ENCODE data around the gene FPR2.

FPR2 gene

GRCh38 chr19:51786646-51787494, 25.9 kb downstream of the FPR2 start:
- Histone ChIP-seq H3K4me3 (ENCODE audit: low read depth in 1 of 2, low read length in 2 of 2) (no peak overlapping the region), H3K4me1 (ENCODE audit: insufficient read depth, low read length) (no peaks in the 10 kb centered on the region), H3K9ac (ENCODE audit: low read length) (no peak overlapping the region), H3K27me3 (ENCODE audit: control insufficient read depth in 1 of 2, insufficient read depth in 2 of 2, low read length in 2 of 2) (no peaks in the 10 kb centered on the region), H3K36me3 (ENCODE audit: insufficient read depth, low read length) (no peaks in the 10 kb centered on the region), H3K9me3 (ENCODE audit: low read length) (no peaks in the 10 kb centered on the region), H3K27ac (ENCODE audit: low read depth, low read length) (no peak overlapping the region)

DNA sequence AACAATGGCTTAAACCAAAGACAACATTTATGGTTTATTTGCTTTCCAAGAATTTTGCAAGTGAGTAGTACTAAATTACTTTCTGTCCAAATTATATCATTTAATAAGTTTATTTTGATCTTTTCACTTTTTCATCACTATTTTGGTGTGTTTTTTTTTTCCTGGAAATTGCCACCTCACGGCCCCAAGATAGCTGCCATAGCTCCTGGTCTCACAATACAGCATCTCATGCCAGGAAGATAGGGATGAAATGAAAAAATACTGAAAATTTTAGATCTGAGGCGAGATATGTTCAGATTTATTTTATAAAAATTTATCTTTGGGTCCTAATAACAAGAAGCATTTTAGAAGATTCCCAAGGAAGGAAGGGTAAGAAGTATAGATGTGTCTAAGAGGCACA, 27.0 kb downstream of the FPR2 start:
- H3K9me3 ChIP-seq (ENCODE audit: low read length), result no peaks in the 10 kb centered on the region
- no peaks in the 10 kb centered on the region for H3K4me1 ChIP-seq (ENCODE audit: insufficient read depth, low read length)
- no peaks in the 10 kb centered on the region for H3K36me3 ChIP-seq (ENCODE audit: insufficient read depth, low read length)
- no peak overlapping the region for H3K4me3 ChIP-seq (ENCODE audit: low read depth in 1 of 2, low read length in 2 of 2)
- H3K27ac ChIP-seq (ENCODE audit: low read depth, low read length), result no peak overlapping the region
- no peak overlapping the region for H3K9ac ChIP-seq (ENCODE audit: low read length)
- no peaks in the 10 kb centered on the region for H3K27me3 ChIP-seq (ENCODE audit: control insufficient read depth in 1 of 2, insufficient read depth in 2 of 2, low read length in 2 of 2)

DNA sequence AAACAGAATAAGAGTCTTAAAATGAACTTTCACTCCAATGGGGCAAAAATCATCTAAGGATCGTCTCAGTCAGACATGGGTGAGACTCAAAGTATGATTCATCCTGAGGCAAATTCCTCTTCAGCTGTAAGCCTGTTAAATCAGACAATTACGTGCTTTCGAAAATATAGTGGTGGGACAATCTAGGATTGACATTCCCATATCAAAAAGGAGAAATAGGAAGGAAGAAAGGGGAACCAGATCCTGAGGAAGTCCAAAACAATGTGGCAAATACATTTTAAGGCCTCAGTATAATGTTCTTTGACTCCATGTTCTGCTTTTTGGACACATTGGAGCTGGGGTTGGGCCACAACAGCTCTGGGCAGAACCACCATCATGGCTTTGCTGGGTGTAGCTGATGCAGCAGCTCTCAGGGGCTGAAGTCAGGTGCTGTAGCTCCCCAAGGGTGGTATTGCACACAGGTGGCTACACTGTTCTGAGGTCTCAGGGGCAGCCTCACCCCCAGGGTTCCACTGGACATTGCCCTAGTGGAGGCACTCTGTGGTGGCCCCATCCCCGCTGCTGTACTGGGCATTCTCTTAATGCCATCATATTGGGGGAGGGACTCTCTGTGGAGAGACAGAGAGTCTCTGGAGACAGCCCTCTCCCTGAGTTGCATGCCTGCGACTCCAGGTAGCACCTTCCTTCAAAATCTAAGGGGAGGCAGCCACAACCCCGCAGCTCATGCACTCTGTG, 28.2 kb downstream of the FPR2 start:
- H3K4me3 ChIP-seq (ENCODE audit: low read depth in 1 of 2, low read length in 2 of 2), result no peak overlapping the region
- no peak overlapping the region for H3K27ac ChIP-seq (ENCODE audit: low read depth, low read length)
- H3K36me3 ChIP-seq (ENCODE audit: insufficient read depth, low read length), result no peaks in the 10 kb centered on the region
- H3K9me3 ChIP-seq (ENCODE audit: low read length), result no peaks in the 10 kb centered on the region
- H3K27me3 ChIP-seq (ENCODE audit: control insufficient read depth in 1 of 2, insufficient read depth in 2 of 2, low read length in 2 of 2), result no peaks in the 10 kb centered on the region
- no peak overlapping the region for H3K9ac ChIP-seq (ENCODE audit: low read length)
- no peaks in the 10 kb centered on the region for H3K4me1 ChIP-seq (ENCODE audit: insufficient read depth, low read length)

DNA sequence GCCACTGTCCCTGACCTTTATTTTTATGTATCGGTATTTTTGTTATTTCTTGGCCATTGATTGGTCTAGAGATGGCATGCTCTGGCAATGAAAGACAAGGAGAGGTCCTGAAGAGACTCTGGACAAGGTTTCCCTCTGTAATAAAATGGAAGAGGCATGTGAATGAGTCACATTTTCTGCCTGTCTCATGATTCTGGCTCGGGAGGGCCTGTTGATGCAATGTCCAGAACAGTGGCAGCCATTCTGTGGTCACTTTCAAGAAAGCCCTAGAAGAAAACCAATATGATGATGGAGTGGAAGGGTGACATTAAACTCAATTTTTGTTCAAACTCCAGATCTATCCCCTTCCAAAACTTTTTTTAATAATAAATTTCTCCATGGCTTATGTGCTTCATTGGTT, 32.0 kb downstream of the FPR2 start:
- H3K27ac ChIP-seq (ENCODE audit: low read depth, low read length), result no peak overlapping the region
- H3K27me3 ChIP-seq (ENCODE audit: control insufficient read depth in 1 of 2, insufficient read depth in 2 of 2, low read length in 2 of 2), result no peaks in the 10 kb centered on the region
- H3K4me3 ChIP-seq (ENCODE audit: low read depth in 1 of 2, low read length in 2 of 2), result no peak overlapping the region
- no peaks in the 10 kb centered on the region for H3K36me3 ChIP-seq (ENCODE audit: insufficient read depth, low read length)
- H3K9me3 ChIP-seq (ENCODE audit: low read length), result no peaks in the 10 kb centered on the region
- H3K9ac ChIP-seq (ENCODE audit: low read length), result no peak overlapping the region
- H3K4me1 ChIP-seq (ENCODE audit: insufficient read depth, low read length), result no peaks in the 10 kb centered on the region

DNA sequence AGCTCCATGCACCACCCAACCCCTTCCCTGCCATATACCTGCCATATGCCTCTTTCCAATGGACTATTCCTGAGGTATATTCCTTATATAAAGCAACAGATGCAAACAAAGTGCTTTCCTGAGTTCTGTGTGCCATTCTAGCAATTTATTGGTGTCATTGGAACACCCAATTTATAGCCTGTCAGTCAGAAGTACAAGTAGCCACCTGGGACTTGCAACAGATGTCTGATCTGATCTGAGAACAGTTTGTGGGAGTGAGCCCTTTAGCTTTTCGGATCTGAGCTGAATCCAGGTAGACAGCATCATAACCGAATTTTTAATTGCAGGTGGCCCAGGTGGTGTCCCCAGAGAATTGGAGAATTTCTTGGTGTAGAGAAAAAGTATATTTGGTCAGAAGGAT, 33.0 kb downstream of the FPR2 start:
- H3K36me3 ChIP-seq (ENCODE audit: insufficient read depth, low read length), result no peaks in the 10 kb centered on the region
- H3K4me1 ChIP-seq (ENCODE audit: insufficient read depth, low read length), result no peaks in the 10 kb centered on the region
- H3K9me3 ChIP-seq (ENCODE audit: low read length), result no peaks in the 10 kb centered on the region
- no peak overlapping the region for H3K9ac ChIP-seq (ENCODE audit: low read length)
- no peaks in the 10 kb centered on the region for H3K27me3 ChIP-seq (ENCODE audit: control insufficient read depth in 1 of 2, insufficient read depth in 2 of 2, low read length in 2 of 2)
- no peak overlapping the region for H3K27ac ChIP-seq (ENCODE audit: low read depth, low read length)
- H3K4me3 ChIP-seq (ENCODE audit: low read depth in 1 of 2, low read length in 2 of 2), result no peak overlapping the region

GRCh38 chr19:51794885-51795490, 34.0 kb downstream of the FPR2 start, which contains the start of gene FPR3:
FPR3 (plus strand) TSS chr19:51795157; CDS start chr19:51823749, 28,592 bp downstream.
- Histone ChIP-seq H3K27me3 (ENCODE audit: control insufficient read depth in 1 of 2, insufficient read depth in 2 of 2, low read length in 2 of 2) (no peaks in the 10 kb centered on the region), H3K9ac (ENCODE audit: low read length) (no peak within 1 kb of the TSS), H3K4me1 (ENCODE audit: insufficient read depth, low read length) (peaks cover 7% of the 10 kb centered on the region), H3K27ac (ENCODE audit: low read depth, low read length) (no peak within 1 kb of the TSS), H3K36me3 (ENCODE audit: insufficient read depth, low read length) (no peaks in the 10 kb centered on the region), H3K4me3 (ENCODE audit: low read depth in 1 of 2, low read length in 2 of 2) (no peak within 1 kb of the TSS), H3K9me3 (ENCODE audit: low read length) (no peaks in the 10 kb centered on the region)

- H3K9me3 ChIP-seq (ENCODE audit: low read length), result no peaks in the 10 kb centered on the region
- H3K4me1 ChIP-seq (ENCODE audit: insufficient read depth, low read length), result peaks cover 13% of the 10 kb centered on the region
- no peak overlapping the region for H3K27ac ChIP-seq (ENCODE audit: low read depth, low read length)
- no peaks in the 10 kb centered on the region for H3K27me3 ChIP-seq (ENCODE audit: control insufficient read depth in 1 of 2, insufficient read depth in 2 of 2, low read length in 2 of 2)
- no peak overlapping the region for H3K4me3 ChIP-seq (ENCODE audit: low read depth in 1 of 2, low read length in 2 of 2)
- no peak overlapping the region for H3K9ac ChIP-seq (ENCODE audit: low read length)
- no peaks in the 10 kb centered on the region for H3K36me3 ChIP-seq (ENCODE audit: insufficient read depth, low read length)
These were observed 35.3 kb downstream of the FPR2 start for GRCh38 chr19:51796195-51796679.

DNA sequence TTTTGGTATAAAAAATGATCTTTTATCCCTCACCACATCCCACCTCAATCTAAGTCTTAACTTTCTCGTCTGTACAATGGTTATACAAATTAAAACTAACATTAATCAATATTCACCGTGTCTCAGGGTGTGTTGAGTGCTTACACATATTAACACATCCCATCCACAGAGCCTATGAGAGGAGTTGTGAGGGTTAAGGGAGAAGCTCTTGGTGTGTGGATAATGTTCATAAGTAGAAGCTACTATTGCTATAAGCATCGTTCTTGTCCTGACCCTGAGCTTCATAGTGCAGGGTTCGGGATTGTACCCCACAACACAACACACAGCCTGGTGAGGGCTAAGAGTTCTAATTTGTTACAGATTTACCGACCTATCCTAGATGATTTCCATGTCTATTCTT, 36.5 kb downstream of the FPR2 start:
- Histone ChIP-seq H3K9me3 (ENCODE audit: low read length) (no peaks in the 10 kb centered on the region), H3K27ac (ENCODE audit: low read depth, low read length) (no peak overlapping the region), H3K36me3 (ENCODE audit: insufficient read depth, low read length) (no peaks in the 10 kb centered on the region), H3K27me3 (ENCODE audit: control insufficient read depth in 1 of 2, insufficient read depth in 2 of 2, low read length in 2 of 2) (no peaks in the 10 kb centered on the region), H3K4me3 (ENCODE audit: low read depth in 1 of 2, low read length in 2 of 2) (no peak overlapping the region), H3K4me1 (ENCODE audit: insufficient read depth, low read length) (peaks cover 13% of the 10 kb centered on the region), H3K9ac (ENCODE audit: low read length) (no peak overlapping the region)

DNA sequence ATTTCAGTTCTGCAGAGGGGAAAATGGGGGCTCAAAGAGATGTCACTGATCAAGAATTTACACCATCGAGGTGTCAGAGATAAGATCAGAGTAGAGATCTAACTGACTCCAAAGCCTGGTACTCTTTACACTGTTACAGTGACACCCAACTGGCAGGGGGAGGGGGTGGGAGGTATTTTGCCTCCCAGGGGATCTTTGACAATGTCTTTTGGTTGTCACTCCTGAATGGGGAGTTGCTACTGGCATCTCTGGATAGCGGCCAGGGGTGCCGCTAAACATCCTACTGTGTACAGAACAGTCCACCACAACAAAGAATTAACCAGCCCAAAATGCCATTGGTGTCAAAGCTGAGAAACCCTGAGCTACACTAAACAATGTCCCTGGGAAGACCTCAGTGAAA, 37.1 kb downstream of the FPR2 start:
- Histone ChIP-seq H3K36me3 (ENCODE audit: insufficient read depth, low read length) (no peaks in the 10 kb centered on the region), H3K9me3 (ENCODE audit: low read length) (no peaks in the 10 kb centered on the region), H3K4me3 (ENCODE audit: low read depth in 1 of 2, low read length in 2 of 2) (no peak overlapping the region), H3K27me3 (ENCODE audit: control insufficient read depth in 1 of 2, insufficient read depth in 2 of 2, low read length in 2 of 2) (no peaks in the 10 kb centered on the region), H3K9ac (ENCODE audit: low read length) (no peak overlapping the region), H3K4me1 (ENCODE audit: insufficient read depth, low read length) (peaks cover 13% of the 10 kb centered on the region), H3K27ac (ENCODE audit: low read depth, low read length) (no peak overlapping the region)

DNA sequence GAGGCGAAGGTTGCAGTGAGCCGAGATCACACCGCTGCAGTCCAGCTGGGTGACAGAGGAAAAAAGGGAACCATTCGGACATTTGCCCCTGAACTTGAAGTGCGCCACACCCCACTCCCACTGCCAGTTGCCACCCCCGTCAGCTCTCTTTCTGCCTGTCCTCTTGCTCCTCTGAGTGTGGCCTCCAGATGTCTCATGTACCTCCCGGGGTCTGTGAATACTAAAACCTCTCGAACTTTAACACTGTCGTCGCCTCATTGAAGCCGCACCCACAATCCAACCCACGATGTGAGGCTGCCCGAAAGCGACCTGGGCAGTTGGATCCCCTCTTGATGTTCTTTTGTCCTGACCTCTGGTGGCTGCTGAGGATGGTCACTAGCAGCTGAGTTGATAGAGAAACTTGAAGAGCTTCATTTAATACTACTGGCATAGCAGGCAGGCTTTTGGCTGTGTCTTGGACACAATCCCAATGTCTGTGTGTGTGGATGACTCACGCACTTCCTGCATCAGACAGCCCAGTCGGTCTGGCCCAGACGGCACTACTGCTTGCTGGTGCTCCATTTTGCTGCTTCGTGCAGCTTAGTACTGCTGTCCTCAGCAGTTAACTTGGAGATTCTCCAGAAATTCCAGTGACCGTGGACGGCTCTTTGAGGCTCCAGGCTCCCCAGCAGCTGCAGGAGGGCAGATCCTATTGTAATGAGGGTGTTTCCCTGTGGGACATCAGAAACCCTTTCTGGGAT, 38.2 kb downstream of the FPR2 start:
- no peaks in the 10 kb centered on the region for H3K27me3 ChIP-seq (ENCODE audit: control insufficient read depth in 1 of 2, insufficient read depth in 2 of 2, low read length in 2 of 2)
- H3K9ac ChIP-seq (ENCODE audit: low read length), result no peak overlapping the region
- no peaks in the 10 kb centered on the region for H3K9me3 ChIP-seq (ENCODE audit: low read length)
- peaks cover 13% of the 10 kb centered on the region for H3K4me1 ChIP-seq (ENCODE audit: insufficient read depth, low read length)
- H3K4me3 ChIP-seq (ENCODE audit: low read depth in 1 of 2, low read length in 2 of 2), result peak overlapping the region in 1 of 2 donors; percentile 34
- H3K27ac ChIP-seq (ENCODE audit: low read depth, low read length), result peak overlapping the region; percentile 15
- H3K36me3 ChIP-seq (ENCODE audit: insufficient read depth, low read length), result no peaks in the 10 kb centered on the region

Data from muscle layer of colon (tissue), 2 donors.